Activated effector memory CD4-positive, alpha-beta T cell treated with Interleukin-2 at 50 U/mL for 16 hours (primary cell): Measurements from ENCODE around the gene CCL16.
"Not testable (repeated sequence)": the region's sequence is repeated elsewhere in the genome, so short reads cannot be mapped to it uniquely, and the experiment has no call there.

ENCODE experiments used
- DNase-seq: peaks from one replicate; pipeline ENCODE4 v3.0.0-alpha.2; 2020

The CCL16 gene

GRCh38 chr17:35984140-35984539 is 2.8 kb upstream of the CCL16 start:
- DNase-seq: no peak

- DNase-seq: no peak
These were observed 1.3 kb upstream of the CCL16 start for GRCh38 chr17:35982409-35983191.

GRCh38 chr17:35981908-35982330 is 622 bp upstream of the CCL16 start:
- DNase-seq: no peak

- no peak for DNase-seq
These were observed 3.0 kb downstream of the CCL16 start for GRCh38 chr17:35978346-35978745.

- no peak for DNase-seq
These were observed 3.8 kb downstream of the CCL16 start for GRCh38 chr17:35977509-35977908.

GRCh38 chr17:35973333-35974260 is 7.7 kb downstream of the CCL16 start:
- DNase-seq: no peak

GRCh38 chr17:35972945-35973332 is 8.4 kb downstream of the CCL16 start:
- no peak for DNase-seq

- no peak for DNase-seq
These were observed 8.8 kb downstream of the CCL16 start for GRCh38 chr17:35972535-35972934.

GRCh38 chr17:35972066-35972465 is 9.2 kb downstream of the CCL16 start:
- DNase-seq: no peak

- peak; percentile 38 for DNase-seq
These were observed 11.5 kb downstream of the CCL16 start for GRCh38 chr17:35969558-35970380.

GRCh38 chr17:35968520-35969054 is 12.7 kb downstream of the CCL16 start:
- DNase-seq: no peak

GRCh38 chr17:35965272-35965671 is 16.0 kb downstream of the CCL16 start:
- no peak for DNase-seq

GRCh38 chr17:35963663-35964062 is 17.6 kb downstream of the CCL16 start:
- DNase-seq: no peak

GRCh38 chr17:35953720-35954119 is 27.6 kb downstream of the CCL16 start:
- no peak for DNase-seq

- no peak for DNase-seq
These were observed 31.9 kb downstream of the CCL16 start for GRCh38 chr17:35949401-35949800.

GRCh38 chr17:35948092-35948491 is 33.2 kb downstream of the CCL16 start:
- DNase-seq: no peak

- DNase-seq: peak; percentile 23
These were observed 34.1 kb downstream of the CCL16 start for GRCh38 chr17:35947156-35947585.

GRCh38 chr17:35944151-35944550 is 37.1 kb downstream of the CCL16 start:
- no peak for DNase-seq

GRCh38 chr17:35943537-35943936 is 37.8 kb downstream of the CCL16 start, which contains the start of gene LYZL6:
Gene LYZL6 (minus strand): TSS chr17:35943713. CDS start chr17:35939356, 4,357 bp downstream.
- no peak for DNase-seq

GRCh38 chr17:35942588-35943186 is 38.6 kb downstream of the CCL16 start:
- DNase-seq: no peak

GRCh38 chr17:35938492-35938891 is 42.8 kb downstream of the CCL16 start:
- not testable (repeated sequence) for DNase-seq

- DNase-seq: no peak
These were observed 45.2 kb downstream of the CCL16 start for GRCh38 chr17:35936063-35936462.
